ENCODE data around the gene ALDH1L1. TPM values are rescaled to one million over a fixed set of nuclear protein-coding genes. Genes with fewer than 3 reads are reported as not detected.
A peak's percentile ranks its signal among the peaks of the same experiment; 100 is the strongest.

ALDH1L1 gene
- total and polyA plus RNA-seq, 8 donors, result 0.39 to 1.8 (median 0.51) TPM

- no peaks in the 10 kb centered on the region for H3K9me3 ChIP-seq
- H3K27me3 ChIP-seq, result no peaks in the 10 kb centered on the region
- H3K36me3 ChIP-seq, result no peaks in the 10 kb centered on the region
- H3K4me3 ChIP-seq, result no peak overlapping the region
- H3K4me1 ChIP-seq, result no peaks in the 10 kb centered on the region
- H3K27ac ChIP-seq, result no peak overlapping the region
- no peak for TF ChIP-seq CTCF (IDR thresholded peaks at IDR 0.05)
- intact Hi-C loops (cut with DNase I), result no loop called here
- peak in 2 of 4 donors; percentile 20 to 51 for DNase-seq
- no peak for ATAC-seq
Measured at GRCh38 chr3:126147147-126147931, 33.0 kb downstream of the ALDH1L1 start.

DNA sequence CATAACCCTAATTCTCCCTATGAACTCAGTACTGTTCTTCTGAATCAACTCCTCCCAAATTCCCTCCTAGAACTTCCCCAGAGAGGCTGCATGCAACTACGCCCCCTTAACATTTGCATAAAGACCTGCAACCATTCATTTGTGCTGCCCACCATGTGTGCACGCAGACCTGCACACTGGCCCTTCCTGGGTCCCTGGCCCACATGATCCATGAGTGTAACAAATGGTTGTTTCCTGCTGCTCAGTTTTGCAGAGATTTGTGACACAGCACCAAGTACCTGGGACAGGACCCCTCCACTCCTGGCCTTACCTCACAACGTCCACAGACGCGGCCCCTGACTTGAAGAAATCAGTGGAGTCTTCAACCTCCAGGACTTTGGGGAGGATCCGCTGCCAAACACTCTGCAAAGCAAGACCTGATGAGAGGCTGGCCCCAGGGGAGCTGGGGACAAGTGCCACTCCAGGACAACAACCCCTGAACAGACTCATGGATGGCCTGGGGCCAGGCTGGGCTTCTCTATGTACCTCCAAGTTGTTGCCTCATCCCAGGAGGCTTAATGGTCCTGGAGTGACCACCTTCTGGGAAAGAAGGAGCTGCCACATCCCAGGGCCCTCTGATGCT lies 33.8 kb downstream of the ALDH1L1 start:
- H3K36me3 ChIP-seq, result no peaks in the 10 kb centered on the region
- no peaks in the 10 kb centered on the region for H3K9me3 ChIP-seq
- ATAC-seq (no peak), DNase-seq (peak in 2 of 4 donors; percentile 33 to 51)
- H3K4me3 ChIP-seq, result no peak overlapping the region
- H3K4me1 ChIP-seq, result no peaks in the 10 kb centered on the region
- TF ChIP-seq CTCF (IDR thresholded peaks at IDR 0.05), result no peak
- intact Hi-C loops (cut with DNase I), result no loop called here
- H3K27me3 ChIP-seq, result peaks cover 0 to 4% of the 10 kb centered on the region in 2 donors
- no peak overlapping the region for H3K27ac ChIP-seq

GRCh38 chr3:126146034-126146433 lies 34.4 kb downstream of the ALDH1L1 start:
- TF ChIP-seq CTCF (IDR thresholded peaks at IDR 0.05), result no peak
- H3K4me3 ChIP-seq, result no peak overlapping the region
- H3K27me3 ChIP-seq, result peaks cover 0 to 6% of the 10 kb centered on the region in 2 donors
- no peaks in the 10 kb centered on the region for H3K9me3 ChIP-seq
- H3K36me3 ChIP-seq, result no peaks in the 10 kb centered on the region
- no peak for ATAC-seq
- no peak overlapping the region for H3K27ac ChIP-seq
- peak in 1 of 4 donors; percentile 34 for DNase-seq
- no peaks in the 10 kb centered on the region for H3K4me1 ChIP-seq
- intact Hi-C loops (cut with DNase I), result no loop called here

DNA sequence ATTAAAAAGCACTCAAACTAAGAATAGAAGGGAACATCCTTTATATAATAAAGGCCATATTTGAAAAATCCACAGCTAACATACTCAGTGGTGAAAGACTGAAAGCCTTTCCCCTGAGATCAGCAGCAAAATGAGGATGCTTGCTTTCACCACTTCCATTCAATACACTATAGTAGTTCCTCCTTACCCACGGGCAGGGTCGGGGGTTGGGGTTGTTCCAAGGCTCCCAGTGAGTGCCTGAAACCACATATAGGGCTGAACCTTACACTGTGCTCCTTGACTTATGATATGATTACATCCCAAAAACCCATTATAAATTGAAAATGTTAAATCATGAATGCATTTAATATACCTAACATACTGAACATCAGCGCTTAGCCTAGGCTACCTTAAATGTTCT lies 37.7 kb downstream of the ALDH1L1 start:
- Histone ChIP-seq H3K4me1 (no peaks in the 10 kb centered on the region), H3K27ac (no peak overlapping the region), H3K36me3 (no peaks in the 10 kb centered on the region), H3K9me3 (no peaks in the 10 kb centered on the region), H3K4me3 (no peak overlapping the region), H3K27me3 (peaks cover 0 to 15% of the 10 kb centered on the region in 2 donors)
- TF ChIP-seq CTCF (IDR thresholded peaks at IDR 0.05), result no peak
- DNase-seq (no peak), ATAC-seq (no peak)
- intact Hi-C loops (cut with DNase I), result no loop called here

- H3K27me3 ChIP-seq, result peaks cover 0 to 19% of the 10 kb centered on the region in 2 donors
- DNase-seq (peak in 1 of 4 donors; percentile 30), ATAC-seq (no peak)
- H3K4me1 ChIP-seq, result no peaks in the 10 kb centered on the region
- H3K27ac ChIP-seq, result no peak overlapping the region
- H3K9me3 ChIP-seq, result no peaks in the 10 kb centered on the region
- intact Hi-C loops (cut with DNase I), result no loop called here
- H3K36me3 ChIP-seq, result no peaks in the 10 kb centered on the region
- no peak overlapping the region for H3K4me3 ChIP-seq
- TF ChIP-seq CTCF (IDR thresholded peaks at IDR 0.05), result no peak
Measured at GRCh38 chr3:126137490-126138130, 42.8 kb downstream of the ALDH1L1 start.
